Nephron progenitor cell (in vitro differentiated cells): ENCODE data around the gene TNRC6A.

Source experiments
- DNase-seq: peaks from one replicate; pipeline ENCODE4 v3.0.0; 2021
- H3K27ac Mint-ChIP-seq: 2 replicates; pipeline ENCODE4 v1.8.0; 2021; ENCODE audit warnings: mild to moderate bottlenecking, moderate library complexity, mixed read lengths
- H3K27me3 Mint-ChIP-seq: 2 replicates; pipeline ENCODE4 v1.8.0; 2021; ENCODE audit warnings: mild to moderate bottlenecking, low read depth, mixed read lengths; ENCODE audit not compliant: poor library complexity
- H3K36me3 Mint-ChIP-seq: 2 replicates; pipeline ENCODE4 v1.8.0; 2021; ENCODE audit warnings: low read depth, mixed read lengths
- H3K4me1 Mint-ChIP-seq: 2 replicates; pipeline ENCODE4 v1.8.0; 2021; ENCODE audit warnings: mixed read lengths
- H3K4me3 Mint-ChIP-seq: 2 replicates; pipeline ENCODE4 v1.8.0; 2021; ENCODE audit warnings: mild to moderate bottlenecking, moderate library complexity, mixed read lengths
- H3K9me3 Mint-ChIP-seq: 2 replicates; pipeline ENCODE4 v1.8.0; 2021; ENCODE audit warnings: mild to moderate bottlenecking, moderate library complexity, mixed read lengths
- CTCF ChIP-seq: fragments of 200-600 bp; sonication (generic); IDR thresholded peaks from 2 replicates; pipeline ENCODE4 v1.5.0; 2021; ENCODE audit warnings: antibody characterized with exemption

TNRC6A gene

GRCh38 chr16:24869033-24869432 lies 139.6 kb downstream of the TNRC6A start:
- no peaks in the 10 kb centered on the region for H3K4me1 Mint-ChIP-seq
- no peak overlapping the region for H3K27ac Mint-ChIP-seq
- H3K36me3 Mint-ChIP-seq: no peaks in the 10 kb centered on the region
- peaks cover 8% of the 10 kb centered on the region for H3K9me3 Mint-ChIP-seq
- no peak for TF ChIP-seq CTCF
- H3K27me3 Mint-ChIP-seq: peaks cover 9% of the 10 kb centered on the region
- DNase-seq: no peak
- H3K4me3 Mint-ChIP-seq: no peak overlapping the region

GRCh38 chr16:24871891-24872290 lies 142.4 kb downstream of the TNRC6A start:
- no peak overlapping the region for H3K4me3 Mint-ChIP-seq
- no peaks in the 10 kb centered on the region for H3K4me1 Mint-ChIP-seq
- no peak overlapping the region for H3K27ac Mint-ChIP-seq
- no peak for DNase-seq
- TF ChIP-seq CTCF: no peak
- no peaks in the 10 kb centered on the region for H3K36me3 Mint-ChIP-seq
- H3K27me3 Mint-ChIP-seq: peaks cover 9% of the 10 kb centered on the region
- no peaks in the 10 kb centered on the region for H3K9me3 Mint-ChIP-seq

- no peaks in the 10 kb centered on the region for H3K9me3 Mint-ChIP-seq
- H3K4me1 Mint-ChIP-seq: no peaks in the 10 kb centered on the region
- no peak overlapping the region for H3K27ac Mint-ChIP-seq
- TF ChIP-seq CTCF: no peak
- peaks cover 9% of the 10 kb centered on the region for H3K27me3 Mint-ChIP-seq
- no peaks in the 10 kb centered on the region for H3K36me3 Mint-ChIP-seq
- no peak overlapping the region for H3K4me3 Mint-ChIP-seq
- DNase-seq: no peak
These were observed 143.6 kb downstream of the TNRC6A start for GRCh38 chr16:24873028-24873427.

- no peak for DNase-seq
- TF ChIP-seq CTCF: no peak
- Mint-ChIP-seq H3K36me3 (no peaks in the 10 kb centered on the region), H3K9me3 (no peaks in the 10 kb centered on the region), H3K4me3 (no peak overlapping the region), H3K27me3 (peaks cover 9% of the 10 kb centered on the region), H3K27ac (no peak overlapping the region), H3K4me1 (no peaks in the 10 kb centered on the region)
These were observed 146.0 kb downstream of the TNRC6A start for GRCh38 chr16:24875466-24875865.
